ENCODE data around the gene NBPF11.
"Not testable (repeated sequence)": the region's sequence is repeated elsewhere in the genome, so short reads cannot be mapped to it uniquely, and the experiment has no call there.

DNA sequence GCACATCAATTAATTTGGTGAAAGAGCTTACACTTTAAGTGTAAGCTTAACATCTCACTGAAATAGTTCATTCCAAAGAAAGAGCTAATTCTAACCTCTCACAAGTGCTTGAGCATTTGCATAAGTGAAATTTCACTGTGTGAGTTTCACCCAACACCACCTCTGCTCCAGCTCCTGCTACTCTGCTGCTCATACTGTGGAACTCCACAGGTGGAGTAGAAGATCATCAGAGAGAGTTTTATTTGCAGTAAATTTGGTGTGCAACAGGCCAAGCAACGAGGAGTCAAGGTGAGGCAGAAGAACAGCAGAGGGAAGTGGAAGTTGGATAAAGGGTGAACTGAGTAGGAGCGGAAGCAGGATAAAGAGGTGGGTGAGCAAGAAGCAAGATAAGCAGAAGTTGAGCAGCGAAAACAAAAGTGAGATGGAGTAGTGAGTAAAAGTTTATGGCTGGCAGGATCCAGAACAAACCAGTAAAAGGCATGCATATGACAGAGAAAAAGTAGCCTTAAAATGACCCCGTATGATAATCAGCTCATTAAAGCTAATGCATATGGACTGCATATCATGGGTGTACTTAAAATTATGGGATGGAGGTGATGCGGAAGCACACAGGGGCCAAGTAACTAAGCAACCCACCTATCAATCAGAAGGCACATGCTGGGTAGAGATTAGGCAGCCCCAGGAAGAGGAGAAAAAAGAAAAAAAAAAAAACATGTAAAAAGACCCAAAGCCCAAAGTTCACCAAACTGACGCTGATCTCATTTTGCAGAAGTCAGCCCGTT is 3.6 kb upstream of the NBPF11 start:
- not testable (repeated sequence) for TF ChIP-seq CTCF (IDR thresholded peaks at IDR 0.05; ENCODE audit: insufficient read depth, low read length, poor library complexity, severe bottlenecking); EZH2phosphoT487 (conservative IDR thresholded peaks at IDR 0.05; ENCODE audit: low read length)

All from SU-DHL-6 (cell line).